Lower leg skin (tissue), 3 donors: ENCODE measurements around the gene ARHGEF10L.

Experiments used
- POLR2A ChIP-seq, 2 donors: fragments of 450-650 bp; IDR thresholded peaks; one replicate each; pipeline ENCODE4 v1.6.1; 2016 to 2017; ENCODE audit warnings: antibody characterized with exemption in 2 of 2, mild to moderate bottlenecking in 1 of 2, moderate library complexity in 1 of 2
- TF ChIP-seq, protein P1 (sequence below), 3 donors: fragments of 450-650 bp; IDR thresholded peaks; one replicate each; pipeline ENCODE4 v1.5.1; 2016; ENCODE audit warnings: antibody characterized with exemption in 3 of 3, mild to moderate bottlenecking in 3 of 3, moderate library complexity in 2 of 3

DNA sequence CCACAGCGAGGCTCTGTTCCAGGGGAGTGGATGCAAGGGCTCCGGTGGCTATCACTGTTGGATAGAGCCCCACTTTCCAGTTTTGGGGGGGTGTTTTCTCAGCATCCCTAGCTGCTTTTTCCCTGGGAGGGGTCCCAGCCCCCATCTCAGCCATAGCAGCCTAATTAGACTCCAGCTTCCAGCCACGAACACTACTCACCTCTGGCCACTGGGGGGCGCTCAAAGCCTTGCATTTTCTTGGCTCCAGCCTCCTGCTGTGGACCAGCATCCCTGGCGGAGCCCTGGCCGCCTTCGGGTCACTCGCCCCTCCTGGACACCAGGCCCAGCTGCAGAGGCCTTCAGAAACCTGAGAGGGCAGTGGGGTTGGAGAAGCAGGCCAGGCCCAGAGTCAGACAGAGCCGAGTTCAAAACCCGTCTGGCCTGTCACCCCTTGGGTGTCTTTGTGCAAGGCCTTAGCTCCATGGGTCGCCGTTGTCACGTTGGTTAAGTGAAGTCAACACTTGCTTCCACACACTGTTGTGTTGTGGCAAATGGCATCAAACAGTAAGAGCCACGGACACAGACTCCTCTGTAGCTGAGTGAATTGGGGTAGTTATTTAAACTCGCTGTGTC, 122.2 kb downstream of the ARHGEF10L start:
- no peak for TF ChIP-seq POLR2A (IDR thresholded peaks at IDR 0.05)
- TF ChIP-seq, protein P1, sequence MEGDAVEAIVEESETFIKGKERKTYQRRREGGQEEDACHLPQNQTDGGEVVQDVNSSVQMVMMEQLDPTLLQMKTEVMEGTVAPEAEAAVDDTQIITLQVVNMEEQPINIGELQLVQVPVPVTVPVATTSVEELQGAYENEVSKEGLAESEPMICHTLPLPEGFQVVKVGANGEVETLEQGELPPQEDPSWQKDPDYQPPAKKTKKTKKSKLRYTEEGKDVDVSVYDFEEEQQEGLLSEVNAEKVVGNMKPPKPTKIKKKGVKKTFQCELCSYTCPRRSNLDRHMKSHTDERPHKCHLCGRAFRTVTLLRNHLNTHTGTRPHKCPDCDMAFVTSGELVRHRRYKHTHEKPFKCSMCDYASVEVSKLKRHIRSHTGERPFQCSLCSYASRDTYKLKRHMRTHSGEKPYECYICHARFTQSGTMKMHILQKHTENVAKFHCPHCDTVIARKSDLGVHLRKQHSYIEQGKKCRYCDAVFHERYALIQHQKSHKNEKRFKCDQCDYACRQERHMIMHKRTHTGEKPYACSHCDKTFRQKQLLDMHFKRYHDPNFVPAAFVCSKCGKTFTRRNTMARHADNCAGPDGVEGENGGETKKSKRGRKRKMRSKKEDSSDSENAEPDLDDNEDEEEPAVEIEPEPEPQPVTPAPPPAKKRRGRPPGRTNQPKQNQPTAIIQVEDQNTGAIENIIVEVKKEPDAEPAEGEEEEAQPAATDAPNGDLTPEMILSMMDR (IDR thresholded peaks at IDR 0.05), result no peak
